ENCODE data around the gene PUS1.

DNA sequence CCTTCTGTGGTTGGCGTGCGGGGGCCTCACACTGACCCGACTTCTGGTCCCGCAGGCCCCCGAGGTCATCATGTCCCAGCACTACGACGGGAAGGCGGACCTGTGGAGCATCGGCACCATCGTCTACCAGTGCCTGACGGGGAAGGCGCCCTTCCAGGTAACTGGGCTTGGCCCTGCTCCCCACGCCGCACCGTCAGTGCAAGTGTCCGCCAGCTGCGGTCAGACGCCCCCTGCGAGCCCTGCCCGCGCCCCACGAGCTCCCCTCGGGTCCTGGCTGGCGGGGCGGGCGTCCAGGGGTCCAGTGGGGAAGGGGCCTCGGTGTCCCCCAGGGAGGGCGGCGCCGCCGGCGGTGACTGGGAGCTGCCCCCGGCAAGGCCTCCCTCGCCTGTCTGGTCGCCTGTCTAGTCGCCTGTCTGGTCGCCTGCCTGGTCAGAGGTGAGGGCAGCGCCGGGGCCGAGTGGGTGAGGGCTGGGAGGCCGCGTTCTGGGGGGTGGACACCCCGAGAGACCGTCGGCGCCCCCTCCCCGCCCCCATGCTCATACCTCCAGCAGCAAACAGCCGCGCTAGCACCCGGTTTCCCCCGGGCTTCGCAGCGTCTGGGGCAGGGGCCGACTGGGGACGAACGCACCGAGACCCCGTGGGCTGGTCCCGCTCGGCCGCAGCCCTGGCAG is 19.9 kb upstream of the PUS1 start:
- TF ChIP-seq GATA3 (IDR thresholded peaks at IDR 0.05; ENCODE audit: low read depth, low read length) (no peak), GATA2 (IDR thresholded peaks at IDR 0.05; ENCODE audit: low read depth, low read length) (no peak)

Measured in SH-SY5Y (cell line).